Measurements from ENCODE around the gene YAP1.

DNA sequence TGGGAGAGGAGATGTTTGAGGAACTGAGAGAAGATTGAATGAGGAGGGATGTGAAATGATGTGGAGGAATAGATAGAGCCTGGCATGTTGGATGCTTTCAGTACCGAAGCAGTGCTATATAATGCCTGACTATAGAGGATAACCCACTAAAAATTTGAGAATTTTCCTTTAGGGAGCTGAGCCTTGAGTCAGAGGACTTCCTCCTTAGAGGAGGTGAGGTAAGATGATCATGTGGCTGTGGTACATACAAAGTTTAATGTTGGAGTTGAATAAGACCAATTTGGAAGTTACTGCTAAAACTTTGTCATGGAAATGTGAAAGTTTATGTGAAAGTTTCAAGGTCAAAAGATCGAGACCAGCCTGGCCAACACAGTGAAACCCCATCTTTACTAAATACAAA, 66.9 kb downstream of the YAP1 start:
- TF ChIP-seq MAZ (IDR thresholded peaks at IDR 0.05; ENCODE audit: borderline replicate concordance, low read depth, low read length) (no peak), ZFP36 (IDR thresholded peaks at IDR 0.05; ENCODE audit: borderline replicate concordance, partially characterized antibody) (no peak), CEBPB (IDR thresholded peaks at IDR 0.05) (no peak), POLR2A (IDR thresholded peaks at IDR 0.05; ENCODE audit: low read length) (no peak), JUN (IDR thresholded peaks at IDR 0.05) (no peak)
- TF ChIP-seq, protein P1, sequence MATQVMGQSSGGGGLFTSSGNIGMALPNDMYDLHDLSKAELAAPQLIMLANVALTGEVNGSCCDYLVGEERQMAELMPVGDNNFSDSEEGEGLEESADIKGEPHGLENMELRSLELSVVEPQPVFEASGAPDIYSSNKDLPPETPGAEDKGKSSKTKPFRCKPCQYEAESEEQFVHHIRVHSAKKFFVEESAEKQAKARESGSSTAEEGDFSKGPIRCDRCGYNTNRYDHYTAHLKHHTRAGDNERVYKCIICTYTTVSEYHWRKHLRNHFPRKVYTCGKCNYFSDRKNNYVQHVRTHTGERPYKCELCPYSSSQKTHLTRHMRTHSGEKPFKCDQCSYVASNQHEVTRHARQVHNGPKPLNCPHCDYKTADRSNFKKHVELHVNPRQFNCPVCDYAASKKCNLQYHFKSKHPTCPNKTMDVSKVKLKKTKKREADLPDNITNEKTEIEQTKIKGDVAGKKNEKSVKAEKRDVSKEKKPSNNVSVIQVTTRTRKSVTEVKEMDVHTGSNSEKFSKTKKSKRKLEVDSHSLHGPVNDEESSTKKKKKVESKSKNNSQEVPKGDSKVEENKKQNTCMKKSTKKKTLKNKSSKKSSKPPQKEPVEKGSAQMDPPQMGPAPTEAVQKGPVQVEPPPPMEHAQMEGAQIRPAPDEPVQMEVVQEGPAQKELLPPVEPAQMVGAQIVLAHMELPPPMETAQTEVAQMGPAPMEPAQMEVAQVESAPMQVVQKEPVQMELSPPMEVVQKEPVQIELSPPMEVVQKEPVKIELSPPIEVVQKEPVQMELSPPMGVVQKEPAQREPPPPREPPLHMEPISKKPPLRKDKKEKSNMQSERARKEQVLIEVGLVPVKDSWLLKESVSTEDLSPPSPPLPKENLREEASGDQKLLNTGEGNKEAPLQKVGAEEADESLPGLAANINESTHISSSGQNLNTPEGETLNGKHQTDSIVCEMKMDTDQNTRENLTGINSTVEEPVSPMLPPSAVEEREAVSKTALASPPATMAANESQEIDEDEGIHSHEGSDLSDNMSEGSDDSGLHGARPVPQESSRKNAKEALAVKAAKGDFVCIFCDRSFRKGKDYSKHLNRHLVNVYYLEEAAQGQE (IDR thresholded peaks at IDR 0.05) = no peak
- TF ChIP-seq, protein P2, sequence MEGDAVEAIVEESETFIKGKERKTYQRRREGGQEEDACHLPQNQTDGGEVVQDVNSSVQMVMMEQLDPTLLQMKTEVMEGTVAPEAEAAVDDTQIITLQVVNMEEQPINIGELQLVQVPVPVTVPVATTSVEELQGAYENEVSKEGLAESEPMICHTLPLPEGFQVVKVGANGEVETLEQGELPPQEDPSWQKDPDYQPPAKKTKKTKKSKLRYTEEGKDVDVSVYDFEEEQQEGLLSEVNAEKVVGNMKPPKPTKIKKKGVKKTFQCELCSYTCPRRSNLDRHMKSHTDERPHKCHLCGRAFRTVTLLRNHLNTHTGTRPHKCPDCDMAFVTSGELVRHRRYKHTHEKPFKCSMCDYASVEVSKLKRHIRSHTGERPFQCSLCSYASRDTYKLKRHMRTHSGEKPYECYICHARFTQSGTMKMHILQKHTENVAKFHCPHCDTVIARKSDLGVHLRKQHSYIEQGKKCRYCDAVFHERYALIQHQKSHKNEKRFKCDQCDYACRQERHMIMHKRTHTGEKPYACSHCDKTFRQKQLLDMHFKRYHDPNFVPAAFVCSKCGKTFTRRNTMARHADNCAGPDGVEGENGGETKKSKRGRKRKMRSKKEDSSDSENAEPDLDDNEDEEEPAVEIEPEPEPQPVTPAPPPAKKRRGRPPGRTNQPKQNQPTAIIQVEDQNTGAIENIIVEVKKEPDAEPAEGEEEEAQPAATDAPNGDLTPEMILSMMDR (IDR thresholded peaks at IDR 0.05) = no peak
- TF ChIP-seq, protein P3, sequence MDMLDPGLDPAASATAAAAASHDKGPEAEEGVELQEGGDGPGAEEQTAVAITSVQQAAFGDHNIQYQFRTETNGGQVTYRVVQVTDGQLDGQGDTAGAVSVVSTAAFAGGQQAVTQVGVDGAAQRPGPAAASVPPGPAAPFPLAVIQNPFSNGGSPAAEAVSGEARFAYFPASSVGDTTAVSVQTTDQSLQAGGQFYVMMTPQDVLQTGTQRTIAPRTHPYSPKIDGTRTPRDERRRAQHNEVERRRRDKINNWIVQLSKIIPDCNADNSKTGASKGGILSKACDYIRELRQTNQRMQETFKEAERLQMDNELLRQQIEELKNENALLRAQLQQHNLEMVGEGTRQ (IDR thresholded peaks at IDR 0.05) = no peak
- TF ChIP-seq, protein P4, sequence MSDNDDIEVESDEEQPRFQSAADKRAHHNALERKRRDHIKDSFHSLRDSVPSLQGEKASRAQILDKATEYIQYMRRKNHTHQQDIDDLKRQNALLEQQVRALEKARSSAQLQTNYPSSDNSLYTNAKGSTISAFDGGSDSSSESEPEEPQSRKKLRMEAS (IDR thresholded peaks at IDR 0.05) = no peak
